Activated naive CD4-positive, alpha-beta T cell treated with anti-CD3 and anti-CD28 coated beads, Interleukin-2, amount 50 U/mL, for 24 hours (primary cell): ENCODE data around the gene TMEM178B.

ENCODE experiments used
- H3K27ac Mint-ChIP-seq: one replicate; pipeline ENCODE4 v1.8.0; 2021; ENCODE audit warnings: mild to moderate bottlenecking, mixed read lengths
- H3K27me3 Mint-ChIP-seq: one replicate; pipeline ENCODE4 v1.8.0; 2021; ENCODE audit warnings: mixed read lengths
- H3K36me3 Mint-ChIP-seq: one replicate; pipeline ENCODE4 v1.8.0; 2021; ENCODE audit warnings: mixed read lengths
- H3K4me1 Mint-ChIP-seq: one replicate; pipeline ENCODE4 v1.8.0; 2021; ENCODE audit warnings: mixed read lengths
- H3K4me3 Mint-ChIP-seq: one replicate; pipeline ENCODE4 v1.8.0; 2021; ENCODE audit warnings: mild to moderate bottlenecking, mixed read lengths
- H3K9me3 Mint-ChIP-seq: one replicate; pipeline ENCODE4 v1.8.0; 2021; ENCODE audit warnings: mixed read lengths

The TMEM178B gene

GRCh38 chr7:141208539-141208938 is 134.7 kb downstream of the TMEM178B start:
- Mint-ChIP-seq H3K27me3 (peaks cover 9% of the 10 kb centered on the region), H3K9me3 (no peaks in the 10 kb centered on the region), H3K4me3 (no peak overlapping the region), H3K36me3 (no peaks in the 10 kb centered on the region), H3K27ac (no peak overlapping the region), H3K4me1 (no peaks in the 10 kb centered on the region)

- Mint-ChIP-seq H3K4me3 (no peak overlapping the region), H3K36me3 (no peaks in the 10 kb centered on the region), H3K27me3 (peaks cover 9% of the 10 kb centered on the region), H3K27ac (peak overlapping the region; percentile 56), H3K4me1 (no peaks in the 10 kb centered on the region), H3K9me3 (no peaks in the 10 kb centered on the region)
Observed at GRCh38 chr7:141209454-141209853, 135.6 kb downstream of the TMEM178B start.

- Mint-ChIP-seq H3K27me3 (peaks cover 9% of the 10 kb centered on the region), H3K36me3 (no peaks in the 10 kb centered on the region), H3K27ac (no peak overlapping the region), H3K4me3 (no peak overlapping the region), H3K4me1 (no peaks in the 10 kb centered on the region), H3K9me3 (no peaks in the 10 kb centered on the region)
Observed at GRCh38 chr7:141210862-141211261, 137.0 kb downstream of the TMEM178B start.

GRCh38 chr7:141213226-141213625 is 139.4 kb downstream of the TMEM178B start:
- Mint-ChIP-seq H3K9me3 (no peaks in the 10 kb centered on the region), H3K27me3 (peaks cover 7% of the 10 kb centered on the region), H3K4me1 (no peaks in the 10 kb centered on the region), H3K27ac (no peak overlapping the region), H3K4me3 (no peak overlapping the region), H3K36me3 (no peaks in the 10 kb centered on the region)

GRCh38 chr7:141217938-141218337 is 144.1 kb downstream of the TMEM178B start:
- no peaks in the 10 kb centered on the region for H3K36me3 Mint-ChIP-seq
- no peak overlapping the region for H3K27ac Mint-ChIP-seq
- no peak overlapping the region for H3K4me3 Mint-ChIP-seq
- no peaks in the 10 kb centered on the region for H3K4me1 Mint-ChIP-seq
- H3K9me3 Mint-ChIP-seq, result no peaks in the 10 kb centered on the region
- H3K27me3 Mint-ChIP-seq, result peaks cover 6% of the 10 kb centered on the region

- H3K9me3 Mint-ChIP-seq, result no peaks in the 10 kb centered on the region
- H3K27me3 Mint-ChIP-seq, result peaks cover 6% of the 10 kb centered on the region
- no peak overlapping the region for H3K27ac Mint-ChIP-seq
- H3K4me3 Mint-ChIP-seq, result no peak overlapping the region
- no peaks in the 10 kb centered on the region for H3K4me1 Mint-ChIP-seq
- H3K36me3 Mint-ChIP-seq, result no peaks in the 10 kb centered on the region
Observed at GRCh38 chr7:141218941-141219340, 145.1 kb downstream of the TMEM178B start.

- Mint-ChIP-seq H3K36me3 (no peaks in the 10 kb centered on the region), H3K9me3 (no peaks in the 10 kb centered on the region), H3K4me1 (no peaks in the 10 kb centered on the region), H3K27me3 (peaks cover 6% of the 10 kb centered on the region), H3K27ac (no peak overlapping the region), H3K4me3 (no peak overlapping the region)
Observed at GRCh38 chr7:141220263-141220880, 146.5 kb downstream of the TMEM178B start.

- no peaks in the 10 kb centered on the region for H3K36me3 Mint-ChIP-seq
- H3K27me3 Mint-ChIP-seq, result peaks cover 6% of the 10 kb centered on the region
- H3K4me3 Mint-ChIP-seq, result no peak overlapping the region
Observed at GRCh38 chr7:141221007-141221612, 147.2 kb downstream of the TMEM178B start.

GRCh38 chr7:141225916-141226618 is 152.2 kb downstream of the TMEM178B start:
- Mint-ChIP-seq H3K27me3 (peaks cover 4% of the 10 kb centered on the region), H3K4me3 (no peak overlapping the region), H3K4me1 (no peaks in the 10 kb centered on the region), H3K9me3 (no peaks in the 10 kb centered on the region), H3K27ac (no peak overlapping the region), H3K36me3 (no peaks in the 10 kb centered on the region)

More at GRCh38 chr7:141221007-141221612, 147.2 kb downstream of the TMEM178B start:
- H3K9me3 Mint-ChIP-seq, result no peaks in the 10 kb centered on the region
- H3K4me1 Mint-ChIP-seq, result no peaks in the 10 kb centered on the region
- no peak overlapping the region for H3K27ac Mint-ChIP-seq

- H3K9me3 Mint-ChIP-seq, result no peaks in the 10 kb centered on the region
- peaks cover 4% of the 10 kb centered on the region for H3K27me3 Mint-ChIP-seq
- H3K36me3 Mint-ChIP-seq, result no peaks in the 10 kb centered on the region
- H3K27ac Mint-ChIP-seq, result no peak overlapping the region
- H3K4me1 Mint-ChIP-seq, result no peaks in the 10 kb centered on the region
- no peak overlapping the region for H3K4me3 Mint-ChIP-seq
Observed at GRCh38 chr7:141227454-141227853, 153.6 kb downstream of the TMEM178B start.

GRCh38 chr7:141228482-141228881 is 154.6 kb downstream of the TMEM178B start:
- Mint-ChIP-seq H3K4me1 (no peaks in the 10 kb centered on the region), H3K27ac (no peak overlapping the region), H3K9me3 (no peaks in the 10 kb centered on the region), H3K27me3 (peaks cover 7% of the 10 kb centered on the region), H3K36me3 (no peaks in the 10 kb centered on the region), H3K4me3 (no peak overlapping the region)

GRCh38 chr7:141231018-141231792 is 157.3 kb downstream of the TMEM178B start:
- no peaks in the 10 kb centered on the region for H3K4me1 Mint-ChIP-seq
- H3K4me3 Mint-ChIP-seq, result no peak overlapping the region
- peaks cover 7% of the 10 kb centered on the region for H3K27me3 Mint-ChIP-seq
- no peaks in the 10 kb centered on the region for H3K9me3 Mint-ChIP-seq
- H3K36me3 Mint-ChIP-seq, result no peaks in the 10 kb centered on the region
- H3K27ac Mint-ChIP-seq, result no peak overlapping the region

- Mint-ChIP-seq H3K4me3 (no peak overlapping the region), H3K4me1 (no peaks in the 10 kb centered on the region), H3K9me3 (no peaks in the 10 kb centered on the region), H3K27ac (no peak overlapping the region), H3K27me3 (peaks cover 7% of the 10 kb centered on the region), H3K36me3 (no peaks in the 10 kb centered on the region)
Observed at GRCh38 chr7:141232286-141233051, 158.6 kb downstream of the TMEM178B start.

- Mint-ChIP-seq H3K4me1 (no peaks in the 10 kb centered on the region), H3K4me3 (no peak overlapping the region), H3K27ac (no peak overlapping the region), H3K27me3 (peaks cover 8% of the 10 kb centered on the region), H3K9me3 (no peaks in the 10 kb centered on the region), H3K36me3 (no peaks in the 10 kb centered on the region)
Observed at GRCh38 chr7:141234335-141235105, 160.7 kb downstream of the TMEM178B start.
